HepG2 (cell line): Measurements from ENCODE around the gene PLA2G4D. TPM values are rescaled to one million over a fixed set of nuclear protein-coding genes. Genes with fewer than 3 reads are reported as not detected.

Experiments
- ATAC-seq: fragments of 200-7000 bp; cut with Tn5 transposase; 3 replicates; pipeline ENCODE4 v1.9.1; 2020; ENCODE audit warnings: mild to moderate bottlenecking, moderate library complexity
- BruUV-seq: library from RNA; stranded (reverse); fragments of 400-500 nt; replicated peaks from 2 replicates; lab custom pipeline; 2021; lab: Mats Ljungman, UMichigan
- CTCF ChIA-PET: fragments of 300-600 bp; formaldehyde crosslinking; extraction: SDS; loops from one replicate; lab custom pipeline; 2021; ENCODE audit warnings: low total read pairs, inconsistent platforms, low intra/inter-chr PET ratio; lab: Yijun Ruan, JAX
- POLR2A ChIA-PET: fragments of 350-600 bp; sonication (Branson Sonifier 250); formaldehyde crosslinking; loops from one replicate; lab custom pipeline; 2020; ENCODE audit warnings: antibody characterized with exemption, inconsistent platforms; lab: Yijun Ruan, JAX
- DNase-seq: peaks from one replicate; pipeline ENCODE4 v3.0.0-alpha.2; 2015; ENCODE audit warnings: low spot score
- FAIRE-seq: peaks from 3 replicates; lab custom pipeline; 2011; peaks lifted over from hg19 to GRCh38; lab: Jason Lieb, UNC
- H2AFZ ChIP-seq: one replicate; pipeline ENCODE4 v1.6.1; 2011; ENCODE audit warnings: low read length, inconsistent platforms
- H3K27ac ChIP-seq: fragments of 300-600 bp; 3 replicates; pipeline ENCODE4 v1.8.0; 2011; ENCODE audit warnings: mixed run types, mild to moderate bottlenecking, mixed read lengths, low read length, inconsistent platforms; ENCODE audit not compliant: insufficient read depth; ENCODE audit errors: extremely low read length
- H3K27me3 ChIP-seq, 2 experiments: fragments of 200-600 bp in 1 of 2; 2 replicates in 1 of 2; 3 replicates in 1 of 2; pipeline versions ENCODE4 v1.6.0 to v1.8.0; 2011; ENCODE audit warnings: low read length in 2 of 2, mild to moderate bottlenecking in 2 of 2, moderate library complexity in 2 of 2, inconsistent platforms in 1 of 2; ENCODE audit not compliant: insufficient read depth in 2 of 2, control insufficient read depth in 1 of 2
- H3K36me3 ChIP-seq, 2 experiments: fragments of 200-600 bp in 1 of 2; replicated peaks in 1 of 2; 2 replicates in 1 of 2; 3 replicates in 1 of 2; pipeline versions ENCODE4 v1.5.1 to v1.8.0; 2011; ENCODE audit warnings: low read length in 2 of 2, inconsistent platforms in 1 of 2; ENCODE audit not compliant: insufficient read depth in 2 of 2, control insufficient read depth in 1 of 2
- H3K4me1 ChIP-seq: 2 replicates; pipeline ENCODE4 v1.5.1; 2012; ENCODE audit warnings: low read length, inconsistent platforms; ENCODE audit not compliant: insufficient read depth
- H3K4me2 ChIP-seq: 2 replicates; pipeline ENCODE4 v1.6.0; 2011; ENCODE audit warnings: low read depth, low read length, inconsistent platforms
- H3K4me3 ChIP-seq, 3 experiments: fragments of 200-600 bp in 1 of 3; sonication (generic), shearing (Covaris generic) in 1 of 3; replicated peaks in 1 of 3; 2 replicates each; pipeline ENCODE4 v1.5.1; 2011 to 2016; ENCODE audit warnings: low read length in 3 of 3, inconsistent platforms in 2 of 3, low read depth in 2 of 3, mild to moderate bottlenecking in 2 of 3, control low read depth in 1 of 3, mixed read lengths in 1 of 3; ENCODE audit not compliant: insufficient read depth in 1 of 3
- H3K79me2 ChIP-seq: one replicate; pipeline ENCODE4 v1.6.1; 2011; ENCODE audit warnings: low read length, inconsistent platforms; ENCODE audit not compliant: insufficient read depth
- H3K9ac ChIP-seq: 2 replicates; pipeline ENCODE4 v1.6.0; 2011; ENCODE audit warnings: mild to moderate bottlenecking, low read depth, low read length, inconsistent platforms; ENCODE audit not compliant: insufficient read depth
- H3K9me3 ChIP-seq: 2 replicates; pipeline ENCODE4 v1.5.1; 2012; ENCODE audit warnings: mild to moderate bottlenecking, low read length
- H4K20me1 ChIP-seq: 2 replicates; pipeline ENCODE4 v1.6.0; 2011; ENCODE audit warnings: inconsistent platforms, mild to moderate bottlenecking, low read length, moderate library complexity; ENCODE audit not compliant: insufficient read depth
- CHCHD3 ChIP-seq: sonication (generic); formaldehyde crosslinking; IDR thresholded peaks from 2 replicates; pipeline ENCODE4 v1.8.0; 2022; ENCODE audit warnings: mild to moderate bottlenecking, missing genetic modification reagents, moderate library complexity
- FOSL2 ChIP-seq: sonication (generic); formaldehyde crosslinking; IDR thresholded peaks from 2 replicates; pipeline ENCODE4 v1.4.0; 2020; ENCODE audit warnings: missing genetic modification reagents
- FOXK1 ChIP-seq: sonication (generic); formaldehyde crosslinking; IDR thresholded peaks from 2 replicates; pipeline ENCODE4 v1.4.0; 2020; ENCODE audit warnings: low read depth, missing genetic modification reagents, borderline replicate concordance
- FOXO1 ChIP-seq: sonication (generic); formaldehyde crosslinking; IDR thresholded peaks from 2 replicates; pipeline ENCODE4 v1.4.0; 2020; ENCODE audit warnings: missing genetic modification reagents
- KLF15 ChIP-seq: sonication (generic); formaldehyde crosslinking; IDR thresholded peaks from 2 replicates; pipeline ENCODE4 v1.8.1; 2023; ENCODE audit warnings: borderline replicate concordance, mild to moderate bottlenecking, inconsistent platforms, missing genetic modification reagents, mixed read lengths
- KMT2B ChIP-seq: IDR thresholded peaks from 2 replicates; pipeline ENCODE4 v1.6.1; 2016; ENCODE audit warnings: missing genetic modification reagents, missing compliant biosample characterization
- SIX4 ChIP-seq: sonication (generic); formaldehyde crosslinking; IDR thresholded peaks from 2 replicates; pipeline ENCODE4 v1.4.0; 2020; ENCODE audit warnings: missing genetic modification reagents
- SKIL ChIP-seq: sonication (generic); formaldehyde crosslinking; IDR thresholded peaks from 2 replicates; pipeline ENCODE4 v1.8.0; 2022; ENCODE audit warnings: missing genetic modification reagents, mild to moderate bottlenecking, moderate library complexity, borderline replicate concordance
- TBL1XR1 ChIP-seq: fragments of 150-350 bp; IDR thresholded peaks from 2 replicates; pipeline ENCODE4 v1.6.1; 2014; ENCODE audit warnings: borderline replicate concordance, low read length; ENCODE audit not compliant: partially characterized antibody
- ZNF101 ChIP-seq: sonication (generic); formaldehyde crosslinking; IDR thresholded peaks from 2 replicates; pipeline ENCODE4 v1.4.0; 2020; ENCODE audit warnings: mild to moderate bottlenecking, low read depth, missing genetic modification reagents, borderline replicate concordance
- ZNF234 ChIP-seq: sonication (generic); formaldehyde crosslinking; conservative IDR thresholded peaks from 2 replicates; pipeline ENCODE4 v1.5.1; 2020; ENCODE audit warnings: mild to moderate bottlenecking, missing genetic modification reagents
- ZNF33A ChIP-seq: sonication (generic); formaldehyde crosslinking; IDR thresholded peaks from 2 replicates; pipeline ENCODE4 v1.5.1; 2020; ENCODE audit warnings: missing genetic modification reagents, mild to moderate bottlenecking, moderate library complexity, borderline replicate concordance
- ZNF484 ChIP-seq: sonication (generic); formaldehyde crosslinking; IDR thresholded peaks from 2 replicates; pipeline ENCODE4 v1.5.1; 2020; ENCODE audit warnings: mild to moderate bottlenecking, low read depth, missing genetic modification reagents, borderline replicate concordance
- ZNF552 ChIP-seq: sonication (generic); formaldehyde crosslinking; IDR thresholded peaks from 2 replicates; pipeline ENCODE4 v1.9.0; 2022; ENCODE audit warnings: missing genetic modification reagents, mild to moderate bottlenecking, borderline replicate concordance
- ZNF660 ChIP-seq: sonication (generic); formaldehyde crosslinking; IDR thresholded peaks from 2 replicates; pipeline ENCODE4 v1.5.1; 2020; ENCODE audit warnings: mild to moderate bottlenecking, low read depth, missing genetic modification reagents, borderline replicate concordance
- WGBS: methylation state at CpG from one replicate; pipeline ENCODE4 v1.1.6; 2017; ENCODE audit warnings: low lambda C conversion rate; 5-methylcytosine and 5-hydroxymethylcytosine counted together
- in situ Hi-C: cut with HindIII; loops from 2 replicates; pipeline ENCODE4 v1.10.0; 2017; ENCODE audit warnings: low pct_unique_long_range_greater_than_20kb; ENCODE audit not compliant: extremely low pct_ligation_motif_present
- intact Hi-C: fragments of 100-400 bp; cut with micrococcal nuclease; formaldehyde crosslinking; loops from one replicate; pipeline ENCODE4 v1.10.0; 2022; ENCODE audit not compliant: unreplicated experiment
- polyA plus RNA-seq, 8 experiments: library from polyadenylated mRNA; depleted of rRNA in 3 of 8; stranded (reverse) in 7 of 8; unstranded in 1 of 8; fragments of >200 nt; fragmentation: Illumina TruSeq in 4 of 8; extraction: Trizol in 4 of 8; gene quantifications; 2 replicates each; pipeline versions ENCODE4 v1.2.1 to v1.2.3, GENCODE V29; 2011 to 2016; ENCODE audit warnings: low read depth in 4 of 8, missing spikeins in 1 of 8, mixed read lengths in 1 of 8; ENCODE audit not compliant: insufficient read depth in 1 of 8
- total RNA-seq, 5 experiments: library from RNA; depleted of rRNA; stranded (reverse); fragments of >200 nt; fragmentation: Illumina TruSeq; extraction: Trizol; gene quantifications; 2 replicates each; pipeline ENCODE4 v1.2.3, GENCODE V29; 2016; ENCODE audit warnings: low read depth in 1 of 5
- TF ChIP-seq, protein P1 (sequence below): sonication (generic); formaldehyde crosslinking; IDR thresholded peaks from 2 replicates; pipeline ENCODE4 v1.5.0; 2020; ENCODE audit warnings: missing genetic modification reagents

PLA2G4D gene
- total and polyA plus RNA-seq, 2 of the 13 experiments (the other 11 are each of a cell fraction or from before 2014, with no cell fraction given): 0.04 to 0.21 TPM

DNA sequence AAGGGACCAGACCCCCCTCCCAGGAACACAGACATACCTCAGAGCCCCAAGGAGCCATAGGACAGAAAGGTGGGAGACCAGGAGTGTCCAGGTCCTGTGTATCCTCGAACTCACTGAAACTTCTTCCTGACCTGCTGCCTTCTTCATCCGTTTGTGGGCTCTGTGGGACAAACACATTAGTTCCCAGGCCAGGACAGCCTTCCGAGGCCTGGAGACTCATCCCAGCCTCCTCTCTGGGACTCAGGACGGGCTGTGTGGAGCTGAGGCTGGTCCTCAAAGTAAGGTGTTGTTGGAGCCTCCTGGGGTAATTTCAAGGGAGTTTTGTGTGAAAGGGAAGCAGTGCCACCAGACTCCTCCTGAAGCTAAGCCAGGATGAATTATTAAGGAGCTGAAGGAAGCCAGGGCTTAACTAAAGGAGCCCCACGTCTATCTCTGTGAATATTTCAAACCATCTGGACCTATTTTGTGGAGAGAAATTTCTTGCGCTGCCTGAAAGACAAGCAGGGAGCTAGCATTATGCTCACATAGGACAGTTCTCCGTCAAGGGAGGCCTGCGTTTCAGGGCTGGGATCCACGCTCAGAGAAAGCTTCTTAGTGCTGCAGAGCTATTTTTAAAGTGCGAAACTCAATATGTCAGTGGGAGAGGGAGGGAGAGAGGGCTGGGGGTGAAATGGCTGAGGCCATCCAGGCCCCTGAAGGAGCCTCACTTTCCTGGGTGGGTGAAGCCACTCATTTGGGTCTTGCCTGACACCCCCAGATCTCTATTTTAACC lies 43.7 kb downstream of the PLA2G4D start:
- no peak overlapping the region for H3K9ac ChIP-seq
- H3K79me2 ChIP-seq: no peaks in the 10 kb centered on the region
- ATAC-seq (no peak), DNase-seq (no peak), FAIRE-seq (no peak)
- BruUV-seq: no TSS peak
- peaks cover 0 to 20% of the 10 kb centered on the region in 2 experiments; a peak in 3 of 5 replicates for H3K27me3 ChIP-seq
- H3K4me3 ChIP-seq: no peak overlapping the region
- H3K27ac ChIP-seq: no peak overlapping the region
- H2AFZ ChIP-seq: no peak overlapping the region
- no peaks in the 10 kb centered on the region for H3K36me3 ChIP-seq
- H3K9me3 ChIP-seq: no peaks in the 10 kb centered on the region
- TF ChIP-seq ZNF484 (CRISPR knock-in tag): no peak
- no peak for TF ChIP-seq KMT2B
- TF ChIP-seq ZNF660 (CRISPR knock-in tag): no peak
- no peak for TF ChIP-seq ZNF101 (CRISPR knock-in tag)
- TF ChIP-seq SKIL: no peak
- TF ChIP-seq KLF15 (CRISPR knock-in tag): no peak
- no peak for TF ChIP-seq SIX4 (CRISPR knock-in tag)
- TF ChIP-seq FOXO1: no peak
- TF ChIP-seq FOXK1 (CRISPR knock-in tag): no peak
- TF ChIP-seq FOSL2 (CRISPR knock-in tag): no peak
- TF ChIP-seq, protein P1, sequence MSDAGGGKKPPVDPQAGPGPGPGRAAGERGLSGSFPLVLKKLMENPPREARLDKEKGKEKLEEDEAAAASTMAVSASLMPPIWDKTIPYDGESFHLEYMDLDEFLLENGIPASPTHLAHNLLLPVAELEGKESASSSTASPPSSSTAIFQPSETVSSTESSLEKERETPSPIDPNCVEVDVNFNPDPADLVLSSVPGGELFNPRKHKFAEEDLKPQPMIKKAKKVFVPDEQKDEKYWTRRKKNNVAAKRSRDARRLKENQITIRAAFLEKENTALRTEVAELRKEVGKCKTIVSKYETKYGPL (CRISPR knock-in tag): no peak
- no peak for TF ChIP-seq ZNF234 (CRISPR knock-in tag)
- no peak for TF ChIP-seq CHCHD3 (CRISPR knock-in tag)
- TF ChIP-seq TBL1XR1: no peak
- no peak for TF ChIP-seq ZNF33A (CRISPR knock-in tag)
- TF ChIP-seq ZNF552 (CRISPR knock-in tag): no peak
- intact Hi-C loops: no loop called here
- in situ Hi-C loops: no loop called here
- WGBS: 39% methylated on average over 6 of the region's 10 CpGs
- H3K4me1 ChIP-seq: peaks cover 15% of the 10 kb centered on the region
- ChIA-PET POLR2A (no interaction called here), CTCF (no interaction called here)
- H3K4me2 ChIP-seq: no peak overlapping the region
- H4K20me1 ChIP-seq: no peaks in the 10 kb centered on the region
